ENCODE results near the gene SMIM10L2A. TPM values are rescaled to one million over a fixed set of nuclear protein-coding genes. Genes with fewer than 3 reads are reported as not detected.

SMIM10L2A gene
- 0.20 TPM for polyA plus RNA-seq (2013)

- WGBS (ENCODE audit: insufficient coverage), result 49% methylated on average over 84 of the region's 100 CpGs
- Histone ChIP-seq H3K36me3 (ENCODE audit: control insufficient read depth in 4 of 4, insufficient read depth in 4 of 4, low read length in 3 of 4) (no peaks in the 10 kb centered on the region), H3K4me1 (ENCODE audit: control extremely low read depth in 1 of 4, control insufficient read depth in 4 of 4, insufficient read depth in 4 of 4, low read length in 3 of 4) (peaks cover 0 to 7% (median 3%) of the 10 kb centered on the region in 4 experiments), H3K27ac (ENCODE audit: insufficient read depth in 1 of 2, low read depth in 1 of 2, low read length in 2 of 2, poor library complexity in 1 of 2, severe bottlenecking in 2 of 2) (no peak within 1 kb of the TSS), H3K27me3 (replicated peaks in 2 of 5; ENCODE audit: control insufficient read depth in 4 of 5, insufficient read depth in 5 of 5, low read length in 4 of 5) (peaks cover 0 to 12% (median 0%) of the 10 kb centered on the region in 5 experiments), H3K4me3 (ENCODE audit: control insufficient read depth in 1 of 7, extremely low read depth in 1 of 7, insufficient read depth in 4 of 7, low read depth in 2 of 7, low read length in 6 of 7) (peak within 1 kb of the TSS; percentile 6 to 65 (median 23)), H3K9me3 (ENCODE audit: control extremely low read depth in 1 of 5, control insufficient read depth in 4 of 5, insufficient read depth in 2 of 5, low read depth in 1 of 5, low read length in 4 of 5) (no peaks in the 10 kb centered on the region)
- ChIA-PET CTCF (no interaction called here), POLR2A (no interaction called here)
- peak in 2 of 3 donors; percentile 22 to 39 for DNase-seq
Measured at GRCh38 chrX:135421932-135422809, at the start of gene SMIM10L2A. Gene SMIM10L2A (plus strand): TSS chrX:135421944. CDS start chrX:135422132, 188 bp downstream.

GRCh38 chrX:135373357-135373756 lies 48.4 kb upstream of the SMIM10L2A start:
- Histone ChIP-seq H3K9me3 (ENCODE audit: control extremely low read depth in 1 of 5, control insufficient read depth in 4 of 5, insufficient read depth in 2 of 5, low read depth in 1 of 5, low read length in 4 of 5) (peaks cover 0 to 3% (median 0%) of the 10 kb centered on the region in 5 experiments), H3K27ac (ENCODE audit: insufficient read depth in 1 of 2, low read depth in 1 of 2, low read length in 2 of 2, poor library complexity in 1 of 2, severe bottlenecking in 2 of 2) (no peak overlapping the region), H3K27me3 (replicated peaks in 2 of 5; ENCODE audit: control insufficient read depth in 4 of 5, insufficient read depth in 5 of 5, low read length in 4 of 5) (peaks cover 0 to 3% (median 0%) of the 10 kb centered on the region in 5 experiments), H3K4me3 (ENCODE audit: control insufficient read depth in 1 of 7, extremely low read depth in 1 of 7, insufficient read depth in 4 of 7, low read depth in 2 of 7, low read length in 6 of 7) (no peak overlapping the region), H3K4me1 (ENCODE audit: control extremely low read depth in 1 of 4, control insufficient read depth in 4 of 4, insufficient read depth in 4 of 4, low read length in 3 of 4) (no peaks in the 10 kb centered on the region), H3K36me3 (ENCODE audit: control insufficient read depth in 4 of 4, insufficient read depth in 4 of 4, low read length in 3 of 4) (no peaks in the 10 kb centered on the region)
- no peak for DNase-seq
- 83% methylated on average over 4 of the region's 7 CpGs for WGBS (ENCODE audit: insufficient coverage)
- POLR2A ChIA-PET, result no interaction called here
- CTCF ChIA-PET, result no interaction called here

- Histone ChIP-seq H3K4me3 (ENCODE audit: control insufficient read depth in 1 of 7, extremely low read depth in 1 of 7, insufficient read depth in 4 of 7, low read depth in 2 of 7, low read length in 6 of 7) (no peak overlapping the region), H3K36me3 (ENCODE audit: control insufficient read depth in 4 of 4, insufficient read depth in 4 of 4, low read length in 3 of 4) (no peaks in the 10 kb centered on the region), H3K9me3 (ENCODE audit: control extremely low read depth in 1 of 5, control insufficient read depth in 4 of 5, insufficient read depth in 2 of 5, low read depth in 1 of 5, low read length in 4 of 5) (no peaks in the 10 kb centered on the region), H3K4me1 (ENCODE audit: control extremely low read depth in 1 of 4, control insufficient read depth in 4 of 4, insufficient read depth in 4 of 4, low read length in 3 of 4) (peaks cover 0 to 14% (median 7%) of the 10 kb centered on the region in 4 experiments), H3K27me3 (replicated peaks in 2 of 5; ENCODE audit: control insufficient read depth in 4 of 5, insufficient read depth in 5 of 5, low read length in 4 of 5) (peaks cover 0 to 5% (median 0%) of the 10 kb centered on the region in 5 experiments), H3K27ac (ENCODE audit: insufficient read depth in 1 of 2, low read depth in 1 of 2, low read length in 2 of 2, poor library complexity in 1 of 2, severe bottlenecking in 2 of 2) (no peak overlapping the region)
- WGBS (ENCODE audit: insufficient coverage), result 80% methylated on average over 1 of the region's 1 CpG
- no peak for DNase-seq
- CTCF ChIA-PET, result no interaction called here
- POLR2A ChIA-PET, result no interaction called here
Measured at GRCh38 chrX:135382260-135382659, 39.5 kb upstream of the SMIM10L2A start.

GRCh38 chrX:135383249-135383648 lies 38.5 kb upstream of the SMIM10L2A start:
- Histone ChIP-seq H3K27me3 (replicated peaks in 2 of 5; ENCODE audit: control insufficient read depth in 4 of 5, insufficient read depth in 5 of 5, low read length in 4 of 5) (peaks cover 0 to 5% (median 0%) of the 10 kb centered on the region in 5 experiments), H3K4me1 (ENCODE audit: control extremely low read depth in 1 of 4, control insufficient read depth in 4 of 4, insufficient read depth in 4 of 4, low read length in 3 of 4) (peaks cover 0 to 14% (median 7%) of the 10 kb centered on the region in 4 experiments), H3K4me3 (ENCODE audit: control insufficient read depth in 1 of 7, extremely low read depth in 1 of 7, insufficient read depth in 4 of 7, low read depth in 2 of 7, low read length in 6 of 7) (no peak overlapping the region), H3K9me3 (ENCODE audit: control extremely low read depth in 1 of 5, control insufficient read depth in 4 of 5, insufficient read depth in 2 of 5, low read depth in 1 of 5, low read length in 4 of 5) (no peaks in the 10 kb centered on the region), H3K36me3 (ENCODE audit: control insufficient read depth in 4 of 4, insufficient read depth in 4 of 4, low read length in 3 of 4) (no peaks in the 10 kb centered on the region), H3K27ac (ENCODE audit: insufficient read depth in 1 of 2, low read depth in 1 of 2, low read length in 2 of 2, poor library complexity in 1 of 2, severe bottlenecking in 2 of 2) (no peak overlapping the region)
- 80% methylated on average over 1 of the region's 2 CpGs for WGBS (ENCODE audit: insufficient coverage)
- POLR2A ChIA-PET, result no interaction called here
- CTCF ChIA-PET, result no interaction called here
- peak in 2 of 3 donors; percentile 17 to 26 for DNase-seq

GRCh38 chrX:135384161-135384836 lies 37.4 kb upstream of the SMIM10L2A start:
- peaks cover 0 to 14% (median 7%) of the 10 kb centered on the region in 4 experiments for H3K4me1 ChIP-seq (ENCODE audit: control extremely low read depth in 1 of 4, control insufficient read depth in 4 of 4, insufficient read depth in 4 of 4, low read length in 3 of 4)
- H3K9me3 ChIP-seq (ENCODE audit: control extremely low read depth in 1 of 5, control insufficient read depth in 4 of 5, insufficient read depth in 2 of 5, low read depth in 1 of 5, low read length in 4 of 5), result no peaks in the 10 kb centered on the region
- H3K36me3 ChIP-seq (ENCODE audit: control insufficient read depth in 4 of 4, insufficient read depth in 4 of 4, low read length in 3 of 4), result no peaks in the 10 kb centered on the region
- H3K27me3 ChIP-seq (replicated peaks in 2 of 5; ENCODE audit: control insufficient read depth in 4 of 5, insufficient read depth in 5 of 5, low read length in 4 of 5), result peaks cover 0 to 5% (median 0%) of the 10 kb centered on the region in 5 experiments
- no peak overlapping the region for H3K27ac ChIP-seq (ENCODE audit: insufficient read depth in 1 of 2, low read depth in 1 of 2, low read length in 2 of 2, poor library complexity in 1 of 2, severe bottlenecking in 2 of 2)
- no peak overlapping the region for H3K4me3 ChIP-seq (ENCODE audit: control insufficient read depth in 1 of 7, extremely low read depth in 1 of 7, insufficient read depth in 4 of 7, low read depth in 2 of 7, low read length in 6 of 7)
- CTCF ChIA-PET, result no interaction called here
- DNase-seq, result peak; percentile 41 to 51 (median 48)
- POLR2A ChIA-PET, result no interaction called here
- 64% methylated on average over 1 of the region's 6 CpGs for WGBS (ENCODE audit: insufficient coverage)

- no CpG with 5 or more reads among the region's 2 CpGs for WGBS (ENCODE audit: insufficient coverage)
Measured at GRCh38 chrX:135388841-135389240, 32.9 kb upstream of the SMIM10L2A start.

GRCh38 chrX:135389243-135389642 lies 32.5 kb upstream of the SMIM10L2A start:
- WGBS (ENCODE audit: insufficient coverage), result no CpG with 5 or more reads among the region's 1 CpG
- DNase-seq, result peak in 1 of 3 donors; percentile 8
- Histone ChIP-seq H3K27ac (ENCODE audit: insufficient read depth in 1 of 2, low read depth in 1 of 2, low read length in 2 of 2, poor library complexity in 1 of 2, severe bottlenecking in 2 of 2) (no peak overlapping the region), H3K27me3 (replicated peaks in 2 of 5; ENCODE audit: control insufficient read depth in 4 of 5, insufficient read depth in 5 of 5, low read length in 4 of 5) (peaks cover 0 to 6% (median 0%) of the 10 kb centered on the region in 5 experiments), H3K4me1 (ENCODE audit: control extremely low read depth in 1 of 4, control insufficient read depth in 4 of 4, insufficient read depth in 4 of 4, low read length in 3 of 4) (peaks cover 0 to 3% (median 0%) of the 10 kb centered on the region in 4 experiments), H3K36me3 (ENCODE audit: control insufficient read depth in 4 of 4, insufficient read depth in 4 of 4, low read length in 3 of 4) (no peaks in the 10 kb centered on the region), H3K4me3 (ENCODE audit: control insufficient read depth in 1 of 7, extremely low read depth in 1 of 7, insufficient read depth in 4 of 7, low read depth in 2 of 7, low read length in 6 of 7) (no peak overlapping the region), H3K9me3 (ENCODE audit: control extremely low read depth in 1 of 5, control insufficient read depth in 4 of 5, insufficient read depth in 2 of 5, low read depth in 1 of 5, low read length in 4 of 5) (no peaks in the 10 kb centered on the region)
- CTCF ChIA-PET, result no interaction called here
- POLR2A ChIA-PET, result no interaction called here

More at GRCh38 chrX:135388841-135389240, 32.9 kb upstream of the SMIM10L2A start:
- DNase-seq, result no peak
- no peak overlapping the region for H3K4me3 ChIP-seq (ENCODE audit: control insufficient read depth in 1 of 7, extremely low read depth in 1 of 7, insufficient read depth in 4 of 7, low read depth in 2 of 7, low read length in 6 of 7)
- H3K4me1 ChIP-seq (ENCODE audit: control extremely low read depth in 1 of 4, control insufficient read depth in 4 of 4, insufficient read depth in 4 of 4, low read length in 3 of 4), result peaks cover 0 to 7% (median under 1%) of the 10 kb centered on the region in 4 experiments
- no peaks in the 10 kb centered on the region for H3K36me3 ChIP-seq (ENCODE audit: control insufficient read depth in 4 of 4, insufficient read depth in 4 of 4, low read length in 3 of 4)
- POLR2A ChIA-PET, result no interaction called here
- peaks cover 0 to 6% (median 0%) of the 10 kb centered on the region in 5 experiments for H3K27me3 ChIP-seq (replicated peaks in 2 of 5; ENCODE audit: control insufficient read depth in 4 of 5, insufficient read depth in 5 of 5, low read length in 4 of 5)
- H3K27ac ChIP-seq (ENCODE audit: insufficient read depth in 1 of 2, low read depth in 1 of 2, low read length in 2 of 2, poor library complexity in 1 of 2, severe bottlenecking in 2 of 2), result no peak overlapping the region
- CTCF ChIA-PET, result no interaction called here
- no peaks in the 10 kb centered on the region for H3K9me3 ChIP-seq (ENCODE audit: control extremely low read depth in 1 of 5, control insufficient read depth in 4 of 5, insufficient read depth in 2 of 5, low read depth in 1 of 5, low read length in 4 of 5)
